ENCODE results near the gene LEMD3. TPM values are rescaled to one million over a fixed set of nuclear protein-coding genes. Genes with fewer than 3 reads are reported as not detected.

LEMD3 gene
- total and polyA plus RNA-seq, 2 experiments from 2014 or later, result 8.6 to 17.9 TPM

DNA sequence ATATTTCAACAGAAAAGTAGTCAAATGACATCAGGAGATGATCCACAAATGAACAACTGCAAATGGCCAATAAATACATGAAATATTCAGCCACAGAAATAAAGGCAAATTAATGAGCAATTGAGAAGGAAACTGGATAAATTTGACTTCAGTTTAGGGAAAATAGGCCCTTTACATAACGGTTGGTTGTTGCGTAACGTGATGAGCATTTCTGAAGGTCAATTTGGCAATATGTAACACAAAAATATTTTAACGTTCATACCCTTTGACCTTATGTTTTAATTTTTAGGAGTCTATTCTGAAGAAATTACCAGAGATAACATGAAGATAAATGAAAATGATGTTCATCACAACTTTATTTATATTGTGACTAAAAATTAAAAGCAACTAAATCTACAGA is 94.4 kb downstream of the LEMD3 start:
- H4K20me1 ChIP-seq (ENCODE audit: insufficient read depth), result no peaks in the 10 kb centered on the region
- no peaks in the 10 kb centered on the region for H3K36me3 ChIP-seq (ENCODE audit: low read depth)
- H3K27me3 ChIP-seq (replicated peaks; ENCODE audit: insufficient read depth), result no peaks in the 10 kb centered on the region
- in situ Hi-C loops (cut with MboI), result no loop called here
- H3K4me2 ChIP-seq (ENCODE audit: unreplicated experiment), result no peak overlapping the region
- no peak overlapping the region for H2AFZ ChIP-seq
- H3K4me3 ChIP-seq, result no peak overlapping the region
- H3K79me2 ChIP-seq (ENCODE audit: insufficient read depth), result no peaks in the 10 kb centered on the region
- WGBS, 2 experiments (ENCODE audit: low coverage in 1 of 2, low lambda C conversion rate in 2 of 2, missing lambda C conversion rate in 2 of 2), result 85 to 89% methylated on average over 4 of the region's 4 CpGs
- no peaks in the 10 kb centered on the region for H3K9me2 ChIP-seq (ENCODE audit: insufficient read depth)
- no peaks in the 10 kb centered on the region for H3K4me1 ChIP-seq (ENCODE audit: insufficient read depth)
- no peaks in the 10 kb centered on the region for H3F3A ChIP-seq (ENCODE audit: insufficient read depth)
- no peak overlapping the region for H3K9ac ChIP-seq
- no peaks in the 10 kb centered on the region for H3K9me3 ChIP-seq (ENCODE audit: low read depth)
- no peak for TF ChIP-seq EZH2 (IDR thresholded peaks at IDR 0.05; ENCODE audit: insufficient read depth, poor library complexity, severe bottlenecking)
- TF ChIP-seq EZH2phosphoT487 (IDR thresholded peaks at IDR 0.05; ENCODE audit: insufficient read depth, low read depth), result no peak
- DNase-seq, result no peak
- no peak overlapping the region for H3K27ac ChIP-seq

DNA sequence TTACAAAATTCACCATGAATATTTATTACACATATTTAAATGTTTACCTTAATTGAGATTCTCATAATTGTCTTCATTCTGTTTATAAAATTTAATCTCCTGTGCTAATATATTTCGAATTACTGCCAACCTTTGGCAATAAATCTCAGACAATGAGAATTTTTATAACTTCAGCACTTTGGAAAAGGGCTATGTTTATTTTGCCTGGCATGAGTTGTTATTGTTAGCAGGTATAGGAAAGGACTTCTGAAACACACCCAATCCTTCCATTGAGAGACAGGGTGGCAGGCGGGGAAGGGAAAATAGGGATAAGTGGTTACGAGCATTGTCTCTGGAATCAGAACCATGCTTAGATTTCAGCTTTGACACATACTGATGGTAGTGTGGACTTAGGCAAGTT is 97.0 kb downstream of the LEMD3 start:
- in situ Hi-C loops (cut with MboI), result no loop called here
- no peak overlapping the region for H3K9ac ChIP-seq
- TF ChIP-seq EZH2 (IDR thresholded peaks at IDR 0.05; ENCODE audit: insufficient read depth, poor library complexity, severe bottlenecking), result no peak
- no peak for TF ChIP-seq EZH2phosphoT487 (IDR thresholded peaks at IDR 0.05; ENCODE audit: insufficient read depth, low read depth)
- H3K27me3 ChIP-seq (replicated peaks; ENCODE audit: insufficient read depth), result no peaks in the 10 kb centered on the region
- H3K79me2 ChIP-seq (ENCODE audit: insufficient read depth), result no peaks in the 10 kb centered on the region
- H3K4me2 ChIP-seq (ENCODE audit: unreplicated experiment), result no peak overlapping the region
- no peaks in the 10 kb centered on the region for H4K20me1 ChIP-seq (ENCODE audit: insufficient read depth)
- no peak overlapping the region for H2AFZ ChIP-seq
- no peaks in the 10 kb centered on the region for H3F3A ChIP-seq (ENCODE audit: insufficient read depth)
- H3K9me3 ChIP-seq (ENCODE audit: low read depth), result no peaks in the 10 kb centered on the region
- no peaks in the 10 kb centered on the region for H3K9me2 ChIP-seq (ENCODE audit: insufficient read depth)
- H3K27ac ChIP-seq, result no peak overlapping the region
- no peak overlapping the region for H3K4me3 ChIP-seq
- H3K36me3 ChIP-seq (ENCODE audit: low read depth), result no peaks in the 10 kb centered on the region
- DNase-seq, result no peak
- H3K4me1 ChIP-seq (ENCODE audit: insufficient read depth), result peaks cover 11% of the 10 kb centered on the region
- 94% methylated on average over 3 of the region's 3 CpGs for WGBS, 2 experiments (ENCODE audit: low coverage in 1 of 2, low lambda C conversion rate in 2 of 2, missing lambda C conversion rate in 2 of 2)

DNA sequence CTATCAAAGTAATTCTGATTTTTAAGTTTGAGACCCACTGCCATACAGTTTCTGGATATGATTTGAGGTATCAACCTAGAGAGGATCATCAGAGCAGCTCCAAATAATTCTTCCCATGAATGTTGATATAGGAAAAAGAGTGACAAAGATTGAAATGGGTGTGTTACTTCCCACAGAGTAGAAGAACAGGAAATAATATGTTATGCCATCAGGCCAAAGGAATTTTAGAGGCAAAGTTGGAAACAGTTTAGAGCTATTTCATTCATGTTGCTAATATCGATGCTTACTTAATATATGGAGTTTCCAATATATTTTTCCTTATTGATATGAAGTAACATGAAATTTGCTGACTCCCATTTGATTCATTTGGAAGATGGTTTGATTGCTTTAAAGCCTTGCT is 100.2 kb downstream of the LEMD3 start:
- Histone ChIP-seq H2AFZ (peak overlapping the region; percentile 57), H3K4me2 (ENCODE audit: unreplicated experiment) (peak overlapping the region; percentile 38)

DNA sequence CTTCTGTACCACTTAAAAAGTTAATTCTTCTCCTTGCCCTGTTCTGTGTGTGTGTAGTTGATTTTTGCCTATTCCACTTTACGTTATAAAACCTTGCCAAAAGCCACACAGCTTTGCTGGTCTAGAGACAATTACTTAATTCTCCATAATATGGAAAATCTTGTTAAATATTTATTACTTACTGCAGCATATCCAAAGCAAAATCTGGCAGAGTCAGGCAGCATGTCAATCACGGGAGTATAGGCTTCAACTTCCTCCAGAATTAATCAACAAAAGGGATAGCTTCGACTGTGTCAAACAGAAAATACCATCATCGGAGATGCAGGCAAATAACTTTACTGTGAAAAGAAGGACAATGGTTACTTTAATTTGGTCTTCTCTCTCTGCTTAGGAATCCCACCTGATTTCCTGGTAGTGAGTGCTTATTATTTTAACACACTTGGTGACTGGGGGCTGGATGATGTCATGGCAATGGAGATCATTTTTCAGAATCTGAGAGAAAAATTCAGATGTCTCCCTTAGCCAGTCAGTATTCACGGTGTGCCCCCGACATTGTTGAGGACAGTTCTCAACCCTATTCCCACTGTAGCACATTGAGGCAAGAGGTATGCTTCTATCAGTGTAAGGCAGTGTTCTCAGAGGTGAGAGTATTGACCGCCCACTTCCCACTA is 105.4 kb downstream of the LEMD3 start:
- H3K79me2 ChIP-seq (ENCODE audit: insufficient read depth), result peaks cover 12% of the 10 kb centered on the region
- no peaks in the 10 kb centered on the region for H3K9me2 ChIP-seq (ENCODE audit: insufficient read depth)
- no peaks in the 10 kb centered on the region for H3K27me3 ChIP-seq (replicated peaks; ENCODE audit: insufficient read depth)
- peaks cover 6% of the 10 kb centered on the region for H3K4me1 ChIP-seq (ENCODE audit: insufficient read depth)
- H3K9ac ChIP-seq, result no peak overlapping the region
- H3K9me3 ChIP-seq (ENCODE audit: low read depth), result no peaks in the 10 kb centered on the region
- H3K27ac ChIP-seq, result no peak overlapping the region
- H3F3A ChIP-seq (ENCODE audit: insufficient read depth), result peaks cover 14% of the 10 kb centered on the region
- H3K4me2 ChIP-seq (ENCODE audit: unreplicated experiment), result no peak overlapping the region
- 82 to 83% methylated on average over 7 of the region's 7 CpGs for WGBS, 2 experiments (ENCODE audit: low coverage in 1 of 2, low lambda C conversion rate in 2 of 2, missing lambda C conversion rate in 2 of 2)
- no peak overlapping the region for H2AFZ ChIP-seq
- no peak overlapping the region for H3K4me3 ChIP-seq
- in situ Hi-C loops (cut with MboI), result no loop called here
- no peak for DNase-seq
- TF ChIP-seq EZH2phosphoT487 (IDR thresholded peaks at IDR 0.05; ENCODE audit: insufficient read depth, low read depth), result no peak
- TF ChIP-seq EZH2 (IDR thresholded peaks at IDR 0.05; ENCODE audit: insufficient read depth, poor library complexity, severe bottlenecking), result no peak
- no peaks in the 10 kb centered on the region for H3K36me3 ChIP-seq (ENCODE audit: low read depth)
- no peaks in the 10 kb centered on the region for H4K20me1 ChIP-seq (ENCODE audit: insufficient read depth)

More for the DNA sequence above, 100.2 kb downstream of the LEMD3 start:
- H3K27ac ChIP-seq, result no peak overlapping the region
- in situ Hi-C loops (cut with MboI), result no loop called here
- no peaks in the 10 kb centered on the region for H3K36me3 ChIP-seq (ENCODE audit: low read depth)
- no peaks in the 10 kb centered on the region for H3K9me3 ChIP-seq (ENCODE audit: low read depth)
- TF ChIP-seq EZH2 (IDR thresholded peaks at IDR 0.05; ENCODE audit: insufficient read depth, poor library complexity, severe bottlenecking) (no peak), EZH2phosphoT487 (IDR thresholded peaks at IDR 0.05; ENCODE audit: insufficient read depth, low read depth) (no peak)
- no peak overlapping the region for H3K4me3 ChIP-seq
- H3K9ac ChIP-seq, result no peak overlapping the region
- DNase-seq, result peak; percentile 37
- no peaks in the 10 kb centered on the region for H3F3A ChIP-seq (ENCODE audit: insufficient read depth)
- no peaks in the 10 kb centered on the region for H3K79me2 ChIP-seq (ENCODE audit: insufficient read depth)
- WGBS, 2 experiments (ENCODE audit: low coverage in 1 of 2, low lambda C conversion rate in 2 of 2, missing lambda C conversion rate in 2 of 2), result 36 to 42% methylated on average over 1 of the region's 1 CpG
- no peaks in the 10 kb centered on the region for H3K9me2 ChIP-seq (ENCODE audit: insufficient read depth)
- H4K20me1 ChIP-seq (ENCODE audit: insufficient read depth), result no peaks in the 10 kb centered on the region
- H3K27me3 ChIP-seq (replicated peaks; ENCODE audit: insufficient read depth), result no peaks in the 10 kb centered on the region
- H3K4me1 ChIP-seq (ENCODE audit: insufficient read depth), result peaks cover 11% of the 10 kb centered on the region
